ENCODE measurements around the gene PTPA.
"Not testable (repeated sequence)": the region's sequence is repeated elsewhere in the genome, so short reads cannot be mapped to it uniquely, and the experiment has no call there.

PTPA gene

GRCh38 chr9:129109952-129110739 lies 1.1 kb upstream of the PTPA start:
- no peak for DNase-seq

GRCh38 chr9:129111528-129112151 lies 425 bp downstream of the PTPA start:
- DNase-seq: no peak

GRCh38 chr9:129112526-129112925 lies 1.3 kb downstream of the PTPA start:
- not testable (repeated sequence) for DNase-seq

GRCh38 chr9:129113645-129114304 lies 2.6 kb downstream of the PTPA start:
- DNase-seq: no peak

GRCh38 chr9:129118799-129119198 lies 7.6 kb downstream of the PTPA start:
- DNase-seq: no peak

GRCh38 chr9:129121483-129121882 lies 10.3 kb downstream of the PTPA start:
- DNase-seq: no peak

- DNase-seq: no peak
Measured at GRCh38 chr9:129122133-129122532, 10.9 kb downstream of the PTPA start.

- not testable (repeated sequence) for DNase-seq
Measured at GRCh38 chr9:129122976-129123375, 11.8 kb downstream of the PTPA start.

GRCh38 chr9:129124506-129125069 lies 13.4 kb downstream of the PTPA start:
- DNase-seq: no peak

- no peak for DNase-seq
Measured at GRCh38 chr9:129125478-129125877, 14.3 kb downstream of the PTPA start.

GRCh38 chr9:129126749-129127618 lies 15.8 kb downstream of the PTPA start:
- no peak for DNase-seq

GRCh38 chr9:129128689-129129088 lies 17.5 kb downstream of the PTPA start:
- DNase-seq: no peak

GRCh38 chr9:129130271-129130670 lies 19.1 kb downstream of the PTPA start:
- DNase-seq: not testable (repeated sequence)

GRCh38 chr9:129130791-129131190 lies 19.6 kb downstream of the PTPA start:
- no peak for DNase-seq

GRCh38 chr9:129131300-129132145 lies 20.3 kb downstream of the PTPA start:
- DNase-seq: no peak

GRCh38 chr9:129133082-129133481 lies 21.9 kb downstream of the PTPA start:
- DNase-seq: no peak

- DNase-seq: no peak
Measured at GRCh38 chr9:129135476-129135875, 24.3 kb downstream of the PTPA start.

- DNase-seq: no peak
Measured at GRCh38 chr9:129136446-129137035, 25.3 kb downstream of the PTPA start.

GRCh38 chr9:129137292-129138143 lies 26.3 kb downstream of the PTPA start:
- DNase-seq: no peak

- no peak for DNase-seq
Measured at GRCh38 chr9:129138144-129138462, 26.9 kb downstream of the PTPA start.

All from GOT3 (cell line).